AG20443 (cell line): Measurements from ENCODE around the gene SAPCD1.
"Not testable (repeated sequence)": the region's sequence is repeated elsewhere in the genome, so short reads cannot be mapped to it uniquely, and the experiment has no call there.

Source experiments
- DNase-seq: peaks from one replicate; pipeline ENCODE4 v3.0.0; 2012; ENCODE audit warnings: low spot score, mixed read lengths

Gene SAPCD1

GRCh38 chr6:31801031-31801927 lies 38.8 kb downstream of the SAPCD1 start:
- not testable (repeated sequence) for DNase-seq

DNA sequence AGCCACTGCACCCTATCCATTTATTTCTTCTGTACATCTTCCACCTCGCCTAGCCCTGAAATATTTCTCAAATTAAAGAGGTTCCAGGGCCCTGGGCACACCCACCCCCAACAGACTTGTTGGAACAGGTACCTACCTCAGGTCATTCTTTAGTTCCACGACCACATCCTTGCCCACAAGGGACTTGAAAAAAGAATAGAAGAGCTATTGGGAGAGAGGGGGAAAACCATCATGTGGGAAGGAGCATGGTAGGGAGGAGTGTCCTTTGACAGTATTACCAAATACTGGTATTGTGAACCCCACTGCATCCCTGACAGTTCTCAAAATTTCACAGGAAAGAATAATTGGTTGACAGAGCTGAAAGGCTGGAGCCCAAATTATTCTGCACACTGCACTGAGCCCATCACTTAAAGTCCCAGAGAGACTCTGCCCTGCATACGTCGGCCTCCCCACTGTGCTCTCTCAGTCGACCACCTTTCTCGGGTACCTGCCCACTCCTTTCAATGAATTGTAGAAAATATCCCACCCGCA lies 43.5 kb downstream of the SAPCD1 start:
- DNase-seq = no peak

- peak; percentile 99 for DNase-seq
Measured at GRCh38 chr6:31806470-31807272, 44.2 kb downstream of the SAPCD1 start, which contains the start of gene LSM2. Gene LSM2 (minus strand): TSS chr6:31806966. CDS start chr6:31806757, 209 bp downstream.

DNA sequence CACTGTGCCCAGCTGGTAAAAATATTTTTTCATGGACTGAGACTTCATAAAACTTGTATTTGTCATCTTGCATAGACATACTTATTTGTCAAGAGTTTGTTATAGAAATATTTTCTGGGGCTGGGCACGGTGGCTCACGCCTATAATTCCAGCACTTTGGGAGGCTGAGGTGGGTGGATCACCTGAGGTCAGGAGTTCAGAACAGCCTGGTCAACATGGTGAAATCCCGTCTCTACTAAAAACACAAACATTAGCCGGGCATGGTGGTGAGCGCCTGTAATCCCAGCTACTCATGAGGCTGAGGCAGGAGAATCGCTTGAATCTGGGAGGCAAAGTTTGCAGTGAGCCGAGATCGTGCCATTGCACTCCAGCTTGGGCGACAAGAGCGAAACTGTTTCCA lies 46.1 kb downstream of the SAPCD1 start:
- not testable (repeated sequence) for DNase-seq

DNA sequence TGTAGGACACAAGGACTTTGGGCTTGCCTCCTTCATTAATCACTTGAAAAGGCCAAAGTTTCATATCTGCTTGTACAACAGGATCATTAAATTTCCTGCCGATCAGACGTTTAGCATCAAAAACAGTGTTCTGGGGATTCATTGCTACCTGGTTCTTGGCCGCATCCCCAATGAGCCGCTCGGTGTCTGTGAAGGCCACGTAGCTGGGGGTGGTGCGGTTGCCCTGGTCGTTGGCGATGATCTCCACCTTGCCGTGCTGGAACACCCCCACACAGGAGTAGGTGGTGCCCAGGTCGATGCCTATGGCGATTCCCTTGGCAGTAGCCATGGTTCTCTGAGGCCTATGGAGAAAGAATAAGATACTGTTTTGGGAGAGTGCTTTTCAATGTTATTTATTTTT lies 49.2 kb downstream of the SAPCD1 start:
- no peak for DNase-seq

DNA sequence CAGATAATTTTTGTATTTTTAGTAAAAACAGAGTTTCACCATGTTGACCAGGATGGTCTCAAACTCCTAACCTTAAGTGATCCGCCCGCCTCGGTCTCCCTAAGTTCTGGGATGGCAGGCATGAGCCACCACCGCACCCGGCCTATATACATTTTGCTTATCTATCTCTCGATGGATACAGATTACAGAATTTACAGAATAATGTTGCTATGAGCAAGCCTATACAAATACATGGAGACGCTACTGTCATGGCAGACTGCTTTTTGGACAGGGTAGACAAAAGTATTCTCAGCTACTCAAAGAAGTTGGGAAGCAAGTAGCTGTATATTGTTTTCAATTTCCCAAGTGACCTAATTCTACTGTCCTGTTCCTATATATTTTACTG lies 51.0 kb downstream of the SAPCD1 start:
- no peak for DNase-seq
